ENCODE data around the gene MCM5. TPM values are rescaled to one million over a fixed set of nuclear protein-coding genes. Genes with fewer than 3 reads are reported as not detected.

MCM5 gene
- total and polyA plus RNA-seq, 5 donors: 7.3 to 15.8 (median 9.0) TPM

Other genes with a start within 250 kb of the MCM5 start
- gene HMGXB4, start 142.6 kb upstream of the MCM5 start, total RNA-seq: 10 to 100 TPM; 10.2 to 11.3 (median 10.7) TPM
- 5.7 TPM for gene HMGXB4, start 142.6 kb upstream of the MCM5 start, polyA plus RNA-seq
- 10 to 100 TPM; 54.0 to 75.9 (median 63.6) TPM for gene TOM1, start 100.2 kb upstream of the MCM5 start, total RNA-seq
- 55.9 TPM for gene TOM1, start 100.2 kb upstream of the MCM5 start, polyA plus RNA-seq
- gene HMOX1, start 19.0 kb upstream of the MCM5 start, total RNA-seq: 10 to 100 TPM in 2 of 4 donors, 1 to 10 TPM in 2; 6.2 to 10.8 (median 9.6) TPM
- 6.1 TPM for gene HMOX1, start 19.0 kb upstream of the MCM5 start, polyA plus RNA-seq
- 1 to 10 TPM in 3 of 4 donors, under 1 TPM in 1; 0.78 to 3.2 (median 1.9) TPM for gene RASD2, start 140.7 kb downstream of the MCM5 start, total RNA-seq
- 2.1 TPM for gene RASD2, start 140.7 kb downstream of the MCM5 start, polyA plus RNA-seq
- gene MB, start 217.2 kb downstream of the MCM5 start, total RNA-seq: over 10,000 TPM in 3 of 4 donors, 1,000 to 10,000 TPM in 1; 7,621 to 11,301 (median 10,496) TPM
- 14,884 TPM for gene MB, start 217.2 kb downstream of the MCM5 start, polyA plus RNA-seq
- gene APOL6, start 248.3 kb downstream of the MCM5 start, total RNA-seq: 10 to 100 TPM in 2 of 4 donors, 1 to 10 TPM in 2; 6.8 to 13.3 (median 10.8) TPM
- 4.2 TPM for gene APOL6, start 248.3 kb downstream of the MCM5 start, polyA plus RNA-seq